Chondrocyte (in vitro differentiated cells): Measurements from ENCODE around the gene ARMH2. TPM values are rescaled to one million over a fixed set of nuclear protein-coding genes. Genes with fewer than 3 reads are reported as not detected.

ENCODE experiments used
- DNase-seq: peaks from one replicate; pipeline ENCODE4 v3.0.0; 2021; ENCODE audit warnings: mixed read lengths, low spot score
- H3K27ac Mint-ChIP-seq: one replicate; pipeline ENCODE4 v1.8.0; 2021; ENCODE audit warnings: mild to moderate bottlenecking, moderate library complexity, mixed read lengths; ENCODE audit not compliant: unreplicated experiment
- H3K27me3 Mint-ChIP-seq: 2 replicates; pipeline ENCODE4 v1.8.0; 2021; ENCODE audit warnings: low read depth, mixed read lengths
- H3K36me3 Mint-ChIP-seq: 2 replicates; pipeline ENCODE4 v1.8.0; 2021; ENCODE audit warnings: low read depth, mixed read lengths
- H3K4me1 Mint-ChIP-seq: 2 replicates; pipeline ENCODE4 v1.8.0; 2021; ENCODE audit warnings: low read depth, mild to moderate bottlenecking, mixed read lengths
- H3K4me3 Mint-ChIP-seq: one replicate; pipeline ENCODE4 v1.8.0; 2021; ENCODE audit warnings: mild to moderate bottlenecking, moderate library complexity, mixed read lengths; ENCODE audit not compliant: unreplicated experiment
- H3K9me3 Mint-ChIP-seq: 2 replicates; pipeline ENCODE4 v1.8.0; 2021; ENCODE audit warnings: low read depth, mixed read lengths
- CTCF ChIP-seq: fragments of 200-600 bp; sonication (generic); IDR thresholded peaks from 2 replicates; pipeline ENCODE4 v1.5.0; 2021; ENCODE audit warnings: antibody characterized with exemption, mild to moderate bottlenecking, moderate library complexity
- total RNA-seq: library from RNA; stranded (reverse); gene quantifications from 3 replicates; pipeline ENCODE4 v1.2.1, GENCODE V29; 2021

The ARMH2 gene
- total RNA-seq, 1 donor from 2014 or later = not detected

- Mint-ChIP-seq H3K4me1 (no peaks in the 10 kb centered on the region), H3K9me3 (no peaks in the 10 kb centered on the region), H3K4me3 (no peak overlapping the region), H3K27ac (no peak overlapping the region), H3K36me3 (no peaks in the 10 kb centered on the region), H3K27me3 (no peaks in the 10 kb centered on the region)
- DNase-seq = no peak
- no peak for TF ChIP-seq CTCF
Observed at GRCh38 chr6:24844061-24844460, 45.3 kb upstream of the ARMH2 start.

DNA sequence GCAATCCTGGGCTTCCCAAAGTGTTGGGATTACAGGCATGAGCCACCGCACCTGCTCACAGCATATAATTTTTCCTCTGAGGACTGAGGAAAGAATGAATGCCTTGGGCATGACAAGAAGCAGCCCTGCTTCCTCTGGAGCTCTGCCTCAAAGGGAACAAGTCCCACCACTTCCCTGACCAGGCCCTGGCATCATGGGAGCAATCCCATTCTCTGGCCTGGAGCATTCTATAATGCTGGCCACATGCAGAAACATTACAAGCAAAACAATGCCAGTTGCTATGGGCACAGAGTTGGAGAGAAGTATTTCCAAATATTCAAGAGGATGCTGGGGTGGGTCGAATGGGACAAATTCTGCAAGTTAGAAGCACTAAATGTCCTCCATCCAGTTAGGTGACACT, 41.5 kb upstream of the ARMH2 start:
- Mint-ChIP-seq H3K27ac (no peak overlapping the region), H3K4me1 (no peaks in the 10 kb centered on the region), H3K4me3 (no peak overlapping the region), H3K27me3 (no peaks in the 10 kb centered on the region), H3K9me3 (no peaks in the 10 kb centered on the region), H3K36me3 (no peaks in the 10 kb centered on the region)
- no peak for DNase-seq
- TF ChIP-seq CTCF = no peak

- no peaks in the 10 kb centered on the region for H3K27me3 Mint-ChIP-seq
- H3K36me3 Mint-ChIP-seq = no peaks in the 10 kb centered on the region
- H3K4me1 Mint-ChIP-seq = no peaks in the 10 kb centered on the region
- H3K27ac Mint-ChIP-seq = no peak overlapping the region
- H3K9me3 Mint-ChIP-seq = no peaks in the 10 kb centered on the region
- TF ChIP-seq CTCF = no peak
- no peak overlapping the region for H3K4me3 Mint-ChIP-seq
- no peak for DNase-seq
Observed at GRCh38 chr6:24838994-24839393, 40.3 kb upstream of the ARMH2 start.

GRCh38 chr6:24838081-24838480, 39.4 kb upstream of the ARMH2 start:
- Mint-ChIP-seq H3K4me1 (no peaks in the 10 kb centered on the region), H3K27ac (no peak overlapping the region), H3K36me3 (no peaks in the 10 kb centered on the region), H3K9me3 (no peaks in the 10 kb centered on the region), H3K27me3 (no peaks in the 10 kb centered on the region), H3K4me3 (no peak overlapping the region)
- no peak for DNase-seq
- no peak for TF ChIP-seq CTCF

- no peak overlapping the region for H3K27ac Mint-ChIP-seq
- no peak overlapping the region for H3K4me3 Mint-ChIP-seq
- TF ChIP-seq CTCF = no peak
- no peak for DNase-seq
- peaks cover 16% of the 10 kb centered on the region for H3K4me1 Mint-ChIP-seq
- H3K36me3 Mint-ChIP-seq = no peaks in the 10 kb centered on the region
- H3K9me3 Mint-ChIP-seq = no peaks in the 10 kb centered on the region
- H3K27me3 Mint-ChIP-seq = no peaks in the 10 kb centered on the region
Observed at GRCh38 chr6:24836109-24836508, 37.4 kb upstream of the ARMH2 start.
